Esophagus squamous epithelium (tissue), 4 donors: Measurements from ENCODE around the gene NGB.

Experiments
- POLR2A ChIP-seq, 4 donors: fragments of 450-650 bp; IDR thresholded peaks; one replicate each; pipeline ENCODE4 v1.6.1; 2017; ENCODE audit warnings: antibody characterized with exemption in 4 of 4, mild to moderate bottlenecking in 4 of 4, moderate library complexity in 3 of 4
- TF ChIP-seq, protein P1 (sequence below), 6 experiments: fragments of 450-650 bp in 4 of 6; fragments of 200-600 bp in 2 of 6; sonication (generic) in 2 of 6; IDR thresholded peaks; one replicate each; pipeline ENCODE4 v1.5.1; 2016 to 2019; ENCODE audit warnings: antibody characterized with exemption in 6 of 6, mild to moderate bottlenecking in 4 of 6, moderate library complexity in 4 of 6

GRCh38 chr14:77266336-77266735 lies 4.7 kb downstream of the NGB start:
- TF ChIP-seq, protein P1, sequence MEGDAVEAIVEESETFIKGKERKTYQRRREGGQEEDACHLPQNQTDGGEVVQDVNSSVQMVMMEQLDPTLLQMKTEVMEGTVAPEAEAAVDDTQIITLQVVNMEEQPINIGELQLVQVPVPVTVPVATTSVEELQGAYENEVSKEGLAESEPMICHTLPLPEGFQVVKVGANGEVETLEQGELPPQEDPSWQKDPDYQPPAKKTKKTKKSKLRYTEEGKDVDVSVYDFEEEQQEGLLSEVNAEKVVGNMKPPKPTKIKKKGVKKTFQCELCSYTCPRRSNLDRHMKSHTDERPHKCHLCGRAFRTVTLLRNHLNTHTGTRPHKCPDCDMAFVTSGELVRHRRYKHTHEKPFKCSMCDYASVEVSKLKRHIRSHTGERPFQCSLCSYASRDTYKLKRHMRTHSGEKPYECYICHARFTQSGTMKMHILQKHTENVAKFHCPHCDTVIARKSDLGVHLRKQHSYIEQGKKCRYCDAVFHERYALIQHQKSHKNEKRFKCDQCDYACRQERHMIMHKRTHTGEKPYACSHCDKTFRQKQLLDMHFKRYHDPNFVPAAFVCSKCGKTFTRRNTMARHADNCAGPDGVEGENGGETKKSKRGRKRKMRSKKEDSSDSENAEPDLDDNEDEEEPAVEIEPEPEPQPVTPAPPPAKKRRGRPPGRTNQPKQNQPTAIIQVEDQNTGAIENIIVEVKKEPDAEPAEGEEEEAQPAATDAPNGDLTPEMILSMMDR (IDR thresholded peaks at IDR 0.05) = no peak
- TF ChIP-seq POLR2A (IDR thresholded peaks at IDR 0.05) = no peak
